Activated CD4-positive, alpha-beta memory T cell treated with anti-CD3 and anti-CD28 coated beads for 36 hours (primary cell): Measurements from ENCODE around the gene ARHGEF37. TPM values are rescaled to one million over a fixed set of nuclear protein-coding genes. Genes with fewer than 3 reads are reported as not detected.
"Not testable (repeated sequence)": the region's sequence is repeated elsewhere in the genome, so short reads cannot be mapped to it uniquely, and the experiment has no call there.

Experiments used
- CTCF ChIA-PET: fragments of 350-600 bp; sonication (Branson Sonifier 250); formaldehyde crosslinking; loops from one replicate; lab custom pipeline; 2021; ENCODE audit warnings: antibody characterized with exemption, inconsistent platforms; lab: Charles Lee
- POLR2A ChIA-PET: fragments of 350-600 bp; sonication (Branson Sonifier 250); formaldehyde crosslinking; loops from one replicate; lab custom pipeline; 2021; ENCODE audit warnings: antibody characterized with exemption; lab: Charles Lee
- DNase-seq: peaks from one replicate; pipeline ENCODE4 v3.0.0-alpha.2; 2020
- H3K27ac Mint-ChIP-seq: one replicate; pipeline ENCODE4 v1.8.0; 2021; ENCODE audit warnings: mixed read lengths
- H3K27me3 Mint-ChIP-seq: one replicate; pipeline ENCODE4 v1.8.0; 2021; ENCODE audit warnings: mixed read lengths
- H3K36me3 Mint-ChIP-seq: one replicate; pipeline ENCODE4 v1.8.0; 2021; ENCODE audit warnings: mixed read lengths
- H3K4me1 Mint-ChIP-seq: one replicate; pipeline ENCODE4 v1.8.0; 2021; ENCODE audit warnings: low read depth, mixed read lengths
- H3K4me3 Mint-ChIP-seq: one replicate; pipeline ENCODE4 v1.8.0; 2021; ENCODE audit warnings: mild to moderate bottlenecking, mixed read lengths
- H3K9me3 Mint-ChIP-seq: one replicate; pipeline ENCODE4 v1.8.0; 2021; ENCODE audit warnings: mixed read lengths
- intact Hi-C: fragments of 100-400 bp; cut with micrococcal nuclease; formaldehyde crosslinking; loops from one replicate; pipeline ENCODE4 v1.15.1; 2023
- total RNA-seq, 2 experiments: library from RNA; stranded (reverse); gene quantifications; one replicate each; pipeline ENCODE4 v1.2.3, GENCODE V29; 2021

The ARHGEF37 gene, protein sequence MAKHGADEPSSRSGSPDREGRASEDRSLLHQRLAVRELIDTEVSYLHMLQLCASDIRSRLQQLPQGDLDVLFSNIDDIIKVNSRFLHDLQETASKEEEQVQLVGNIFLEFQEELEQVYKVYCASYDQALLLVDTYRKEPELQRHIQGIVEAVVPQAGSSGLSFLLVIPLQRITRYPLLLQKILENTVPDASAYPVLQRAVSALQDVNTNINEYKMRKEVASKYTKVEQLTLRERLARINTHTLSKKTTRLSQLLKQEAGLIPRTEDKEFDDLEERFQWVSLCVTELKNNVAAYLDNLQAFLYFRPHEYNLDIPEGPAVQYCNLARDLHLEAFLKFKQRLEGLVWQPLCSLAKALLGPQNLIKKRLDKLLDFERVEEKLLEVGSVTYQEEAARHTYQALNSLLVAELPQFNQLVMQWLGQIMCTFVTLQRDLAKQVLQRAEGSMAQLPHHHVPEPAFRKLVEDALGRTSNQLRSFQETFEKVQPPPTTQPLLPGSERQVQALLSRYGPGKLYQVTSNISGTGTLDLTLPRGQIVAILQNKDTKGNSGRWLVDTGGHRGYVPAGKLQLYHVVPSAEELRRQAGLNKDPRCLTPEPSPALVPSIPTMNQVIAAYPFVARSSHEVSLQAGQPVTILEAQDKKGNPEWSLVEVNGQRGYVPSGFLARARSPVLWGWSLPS
- total RNA-seq = under 1 TPM; 0.69 to 0.77 TPM

DNA sequence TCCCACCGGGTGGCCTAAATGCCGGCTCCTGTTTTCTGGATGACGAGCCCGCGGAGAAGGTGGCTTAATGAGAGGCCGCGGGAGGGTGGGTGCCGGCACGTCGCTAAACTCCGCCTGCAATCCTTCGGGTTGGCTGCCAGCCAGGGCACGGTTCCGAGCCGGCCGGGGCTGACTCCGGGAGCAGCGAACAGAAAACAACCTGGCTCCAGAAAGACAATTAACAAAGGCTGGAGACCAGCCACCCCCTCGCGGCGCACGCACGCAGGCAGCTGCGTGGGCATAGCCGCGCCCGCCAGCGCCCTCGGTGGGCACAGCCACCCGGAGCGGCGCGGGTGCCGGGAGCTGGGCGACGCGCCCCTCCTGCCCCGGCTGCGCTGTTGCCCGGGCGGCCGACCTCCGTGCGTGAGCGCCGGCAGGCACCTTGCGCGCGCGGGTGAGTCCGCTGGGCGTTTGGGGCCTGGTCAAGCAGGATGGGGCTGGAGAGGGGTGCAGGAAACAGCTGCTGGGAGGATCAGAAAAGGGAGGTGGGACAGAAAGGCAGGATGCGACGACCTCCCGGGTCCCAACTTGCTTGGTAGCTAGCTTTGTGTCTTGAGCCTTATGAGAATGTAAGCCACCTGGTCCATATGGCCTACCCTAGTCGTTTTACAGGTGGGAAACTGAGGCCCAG, at the start of gene ARHGEF37:
TSS of gene ARHGEF37 (plus strand) at position 307 of the 670 bp plus-strand sequence. CDS start 16,272 bp downstream, outside the sequence.
- Mint-ChIP-seq H3K36me3 (no peaks in the 10 kb centered on the region), H3K27me3 (peaks cover 8% of the 10 kb centered on the region), H3K27ac (no peak within 1 kb of the TSS), H3K4me1 (peaks cover 17% of the 10 kb centered on the region), H3K9me3 (no peaks in the 10 kb centered on the region), H3K4me3 (peak within 1 kb of the TSS; percentile 70)
- intact Hi-C loops = no loop called here
- CTCF ChIA-PET = interaction anchor here (0.7 to 3.2 kb wide), 6 partner anchors 17 to 225 kb away, joined by 3 to 9 read pairs (median 4); no protein-coding TSS in a partner anchor
- POLR2A ChIA-PET = interaction anchor here (1.0 to 1.2 kb wide), 2 partner anchors 30 to 32 kb away, joined by 3 read pairs; partner anchors contain the start of gene CSNK1A1
- peak; percentile 55 for DNase-seq

DNA sequence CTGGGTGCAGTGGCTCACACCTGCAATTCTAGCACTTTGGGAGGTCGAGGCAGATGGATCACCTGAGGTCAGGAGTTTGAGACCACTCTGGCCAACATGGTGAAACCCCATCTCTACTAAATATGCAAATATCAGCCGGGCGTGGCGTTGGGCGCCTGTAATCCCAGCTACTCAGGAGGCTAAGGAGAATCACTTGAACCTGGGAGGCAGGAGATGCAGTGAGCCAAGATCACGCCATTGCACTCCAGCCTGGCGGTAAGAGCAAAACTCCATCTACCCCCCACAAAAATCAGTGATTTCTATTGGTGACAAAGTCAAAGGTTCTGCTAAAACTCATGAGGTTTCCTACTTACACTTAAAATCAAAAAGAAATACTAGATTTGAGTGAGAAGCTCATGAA, 48.9 kb upstream of the ARHGEF37 start:
- no peak for DNase-seq
- Mint-ChIP-seq H3K4me1 (peaks cover 81% of the 10 kb centered on the region), H3K36me3 (peaks cover 30% of the 10 kb centered on the region), H3K27ac (no peak overlapping the region), H3K9me3 (no peaks in the 10 kb centered on the region), H3K27me3 (no peaks in the 10 kb centered on the region), H3K4me3 (no peak overlapping the region)
- intact Hi-C loops = no loop called here
- POLR2A ChIA-PET = no interaction called here
- CTCF ChIA-PET = no interaction called here

DNA sequence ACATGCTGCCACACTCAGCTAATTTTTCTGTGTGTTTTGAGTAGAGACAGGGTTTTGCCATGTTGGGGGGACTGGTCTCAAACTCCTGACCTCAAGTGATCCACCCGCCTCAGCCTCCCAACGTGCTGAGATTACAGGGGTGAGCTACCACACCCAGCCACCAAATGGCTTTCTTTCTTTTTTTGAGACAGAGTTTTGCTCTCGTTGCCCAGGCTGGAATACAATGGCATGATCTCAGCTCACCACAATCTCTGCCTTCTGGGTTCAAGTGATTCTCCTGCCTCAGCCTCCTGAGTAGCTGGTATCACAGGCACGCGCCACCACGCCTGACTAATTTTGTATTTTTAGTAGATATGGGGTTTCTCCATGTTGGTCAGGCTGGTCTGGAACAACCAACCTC, 45.5 kb upstream of the ARHGEF37 start:
- peaks cover 41% of the 10 kb centered on the region for H3K36me3 Mint-ChIP-seq

DNA sequence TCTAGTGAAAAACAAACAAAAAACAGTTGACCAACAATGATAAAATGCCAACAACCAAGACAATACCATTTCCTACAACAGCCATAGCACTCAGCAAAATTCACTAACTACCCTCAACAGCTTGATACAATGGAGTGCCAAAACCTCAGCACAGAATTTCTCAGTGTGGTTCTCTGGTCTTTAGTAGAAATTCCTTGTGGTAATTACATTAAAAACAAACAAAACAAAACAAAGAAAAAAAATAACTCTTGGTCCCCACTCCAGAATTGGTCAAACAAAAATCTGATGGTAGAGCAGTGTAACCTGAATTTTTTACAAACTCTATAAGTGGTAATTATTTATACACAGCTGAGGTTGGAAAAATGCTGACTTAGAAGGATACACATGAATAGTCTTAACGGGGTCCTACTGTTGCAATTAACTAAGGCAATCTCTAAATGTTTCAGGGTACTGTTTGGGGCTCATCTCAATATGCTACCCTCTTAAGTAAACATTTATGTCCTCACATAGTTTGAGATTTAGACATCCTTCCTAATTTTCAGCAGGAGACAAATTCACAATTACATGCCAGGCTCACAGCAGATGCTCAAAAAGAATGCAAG, 43.8 kb upstream of the ARHGEF37 start:
- ChIA-PET POLR2A (no interaction called here), CTCF (interaction anchor here (1.1 kb wide), 1 partner anchor 166 kb away, joined by 3 read pairs; no protein-coding TSS in a partner anchor)
- Mint-ChIP-seq H3K4me3 (no peak overlapping the region), H3K27ac (no peak overlapping the region), H3K9me3 (no peaks in the 10 kb centered on the region), H3K4me1 (peaks cover 67% of the 10 kb centered on the region), H3K36me3 (peaks cover 47% of the 10 kb centered on the region), H3K27me3 (no peaks in the 10 kb centered on the region)
- intact Hi-C loops = no loop called here
- no peak for DNase-seq

More for the DNA sequence above, 45.5 kb upstream of the ARHGEF37 start:
- H3K4me1 Mint-ChIP-seq = peaks cover 69% of the 10 kb centered on the region
- ChIA-PET CTCF (interaction anchor here (0.9 kb wide), 1 partner anchor 15 kb away, joined by 3 read pairs; the partner anchor contains the start of gene CSNK1A1), POLR2A (interaction anchor here (1.0 kb wide), 1 partner anchor 14 kb away, joined by 3 read pairs; no protein-coding TSS in a partner anchor)
- intact Hi-C loops, H3K9me3 Mint-ChIP-seq, H3K27me3 Mint-ChIP-seq, H3K4me3 Mint-ChIP-seq, H3K27ac Mint-ChIP-seq: not testable (repeated sequence)
- peak; percentile 24 for DNase-seq

DNA sequence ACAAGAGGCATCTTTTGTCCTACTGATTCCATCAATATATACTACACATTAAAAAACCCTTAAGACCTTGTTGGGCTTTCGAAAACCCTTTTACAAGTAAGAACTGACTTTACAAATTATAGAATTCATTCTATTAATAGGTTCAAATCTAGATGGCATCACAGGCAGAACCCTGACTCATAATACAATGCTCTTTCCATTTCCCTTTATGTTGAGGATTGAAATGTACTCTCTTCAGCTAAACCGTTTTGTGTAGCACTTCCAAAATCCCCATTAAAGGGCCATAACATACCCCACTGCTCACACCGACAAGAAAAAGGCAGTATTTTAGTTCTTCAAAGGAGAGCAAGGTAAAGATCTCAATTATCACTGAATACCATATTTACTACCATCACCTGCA, 41.2 kb upstream of the ARHGEF37 start:
- H3K27ac Mint-ChIP-seq = peak overlapping the region; percentile 57
- H3K4me3 Mint-ChIP-seq = peak overlapping the region; percentile 14
- ChIA-PET POLR2A (interaction anchor here (0.8 kb wide), 1 partner anchor 92 kb away, joined by 3 read pairs; no protein-coding TSS in a partner anchor), CTCF (no interaction called here)
- H3K4me1 Mint-ChIP-seq = peaks cover 71% of the 10 kb centered on the region
- H3K36me3 Mint-ChIP-seq = peaks cover 41% of the 10 kb centered on the region
- no peaks in the 10 kb centered on the region for H3K9me3 Mint-ChIP-seq
- H3K27me3 Mint-ChIP-seq = no peaks in the 10 kb centered on the region
- DNase-seq = no peak
- intact Hi-C loops = loop anchor here (5.0 kb wide), 1 partner anchor 48 kb away; no protein-coding TSS in a partner anchor

DNA sequence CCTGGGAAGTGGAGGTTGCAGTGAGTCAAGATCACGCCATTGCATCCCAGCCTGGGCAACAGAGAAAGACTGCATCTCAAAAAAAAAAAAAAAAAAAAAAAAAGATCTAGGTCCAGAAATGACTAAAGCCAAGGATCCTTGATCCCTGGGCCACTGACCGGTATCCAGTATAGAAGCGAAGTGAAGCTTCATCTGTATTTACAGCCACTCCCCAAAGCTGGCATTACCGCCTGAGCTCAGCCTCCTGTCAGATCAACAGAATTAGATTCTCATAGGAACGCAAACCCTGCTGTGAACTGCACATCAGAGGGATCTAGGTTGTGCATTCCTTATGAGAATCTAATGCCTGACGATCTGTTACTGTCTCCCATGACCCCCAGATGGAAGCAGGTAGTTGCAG, 39.4 kb upstream of the ARHGEF37 start:
- ChIA-PET CTCF (interaction anchor here (1.3 kb wide), 1 partner anchor 14 kb away, joined by 3 read pairs; no protein-coding TSS in a partner anchor), POLR2A (interaction anchor here (0.6 kb wide), 1 partner anchor 102 kb away, joined by 5 read pairs; no protein-coding TSS in a partner anchor)
- no peak overlapping the region for H3K4me3 Mint-ChIP-seq
- H3K36me3 Mint-ChIP-seq = peaks cover 47% of the 10 kb centered on the region
- DNase-seq = no peak
- intact Hi-C loops = loop anchor here (5.0 kb wide), 1 partner anchor 50 kb away; no protein-coding TSS in a partner anchor
- no peaks in the 10 kb centered on the region for H3K9me3 Mint-ChIP-seq
- H3K27me3 Mint-ChIP-seq = no peaks in the 10 kb centered on the region
- peaks cover 71% of the 10 kb centered on the region for H3K4me1 Mint-ChIP-seq
- H3K27ac Mint-ChIP-seq = no peak overlapping the region

DNA sequence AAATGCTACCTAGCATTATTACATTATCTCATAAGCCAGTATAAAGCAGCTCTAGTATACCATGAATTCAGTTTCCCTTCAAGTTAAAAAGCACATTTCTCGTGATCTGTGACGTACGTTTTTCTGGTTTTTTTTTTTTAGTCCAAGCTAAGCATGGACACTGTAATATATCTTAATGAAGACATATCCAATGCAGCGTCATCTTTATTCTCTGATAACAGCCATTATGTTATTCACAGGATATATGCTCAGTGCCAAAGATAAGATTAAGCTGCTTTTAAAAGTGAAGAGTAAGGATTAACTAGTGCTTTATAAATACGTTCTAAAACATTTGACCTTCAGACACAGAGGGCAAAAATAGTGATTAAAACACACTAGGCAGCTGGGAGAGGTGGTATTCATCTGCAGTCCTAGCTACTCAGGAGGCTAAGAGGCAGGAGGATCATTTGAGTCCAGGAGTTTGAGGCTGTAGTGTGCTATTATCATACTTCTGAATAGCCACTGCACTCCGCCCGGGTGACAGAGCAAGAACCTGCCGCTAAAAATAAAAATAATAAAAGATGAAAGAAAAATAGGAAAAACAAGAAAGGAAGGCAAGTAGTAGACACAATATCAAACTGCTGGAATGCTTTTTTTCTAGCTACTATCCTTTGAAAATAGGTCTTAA, 37.8 kb upstream of the ARHGEF37 start:
- H3K9me3 Mint-ChIP-seq = no peaks in the 10 kb centered on the region
- CTCF ChIA-PET = interaction anchor here (1.6 kb wide), 1 partner anchor 8 kb away, joined by 4 read pairs; the partner anchor contains the start of gene CSNK1A1
- H3K27ac Mint-ChIP-seq = no peak overlapping the region
- peaks cover 77% of the 10 kb centered on the region for H3K4me1 Mint-ChIP-seq
- H3K36me3 Mint-ChIP-seq = peaks cover 47% of the 10 kb centered on the region
- H3K4me3 Mint-ChIP-seq = no peak overlapping the region
- no peak for DNase-seq
- intact Hi-C loops = loop anchor here (5.0 kb wide), 1 partner anchor 51 kb away; no protein-coding TSS in a partner anchor
- no peaks in the 10 kb centered on the region for H3K27me3 Mint-ChIP-seq
- POLR2A ChIA-PET = interaction anchor here (1.4 kb wide), 1 partner anchor 16 kb away, joined by 3 read pairs; no protein-coding TSS in a partner anchor

DNA sequence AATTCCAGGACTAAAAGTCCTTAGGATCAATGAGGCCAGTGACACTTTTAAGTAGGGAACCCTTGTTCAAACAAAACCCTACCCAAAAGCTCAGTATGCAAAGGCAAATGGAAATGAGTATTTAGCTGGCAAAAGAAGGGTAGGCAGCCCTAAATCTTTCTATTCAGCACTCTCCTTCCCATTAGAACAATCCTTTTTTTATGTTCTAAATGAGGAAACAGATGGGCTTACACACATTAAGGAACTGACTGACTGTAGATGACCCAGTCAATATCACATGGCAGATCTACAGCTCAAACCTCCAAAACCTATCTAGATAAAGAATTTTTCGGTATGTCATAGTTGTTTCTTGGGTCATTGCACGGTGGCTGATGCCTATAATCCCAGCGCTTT, 37.3 kb upstream of the ARHGEF37 start:
- ChIA-PET POLR2A (interaction anchor here (1.4 kb wide), 1 partner anchor 16 kb away, joined by 3 read pairs; no protein-coding TSS in a partner anchor), CTCF (interaction anchor here (1.6 kb wide), 1 partner anchor 8 kb away, joined by 4 read pairs; the partner anchor contains the start of gene CSNK1A1)
- no peaks in the 10 kb centered on the region for H3K9me3 Mint-ChIP-seq
- peaks cover 51% of the 10 kb centered on the region for H3K36me3 Mint-ChIP-seq
- no peak for DNase-seq
- no peak overlapping the region for H3K27ac Mint-ChIP-seq
- peaks cover 80% of the 10 kb centered on the region for H3K4me1 Mint-ChIP-seq
- intact Hi-C loops = loop anchor here (5.0 kb wide), 1 partner anchor 52 kb away; no protein-coding TSS in a partner anchor
- H3K27me3 Mint-ChIP-seq = no peaks in the 10 kb centered on the region
- H3K4me3 Mint-ChIP-seq = no peak overlapping the region

DNA sequence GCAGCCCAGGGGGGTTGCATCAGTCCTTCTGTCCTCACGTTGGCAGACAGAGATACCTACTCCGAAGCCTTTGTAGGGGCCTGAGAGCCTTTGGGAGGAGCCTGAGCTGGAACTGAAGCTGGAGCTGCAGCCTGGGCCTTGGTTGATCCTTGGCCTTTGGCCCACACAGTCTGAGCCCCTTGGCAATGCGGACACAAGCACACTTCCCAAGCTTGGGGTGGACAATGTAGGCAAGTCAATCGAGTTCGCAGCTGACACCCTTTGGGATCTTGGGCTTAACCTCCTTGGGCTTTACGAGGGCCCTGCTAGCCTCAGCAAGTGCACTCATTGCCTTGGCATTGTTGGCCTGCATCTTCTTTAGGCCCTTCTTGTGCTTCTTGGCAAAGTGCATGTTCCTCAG, 36.0 kb upstream of the ARHGEF37 start:
- Mint-ChIP-seq H3K4me1 (peaks cover 73% of the 10 kb centered on the region), H3K27me3 (no peaks in the 10 kb centered on the region), H3K9me3 (no peaks in the 10 kb centered on the region), H3K27ac (no peak overlapping the region), H3K36me3 (peaks cover 57% of the 10 kb centered on the region), H3K4me3 (no peak overlapping the region)
- intact Hi-C loops = no loop called here
- no peak for DNase-seq
- ChIA-PET CTCF (no interaction called here), POLR2A (interaction anchor here (0.7 kb wide), 1 partner anchor 25 kb away, joined by 3 read pairs; no protein-coding TSS in a partner anchor)

DNA sequence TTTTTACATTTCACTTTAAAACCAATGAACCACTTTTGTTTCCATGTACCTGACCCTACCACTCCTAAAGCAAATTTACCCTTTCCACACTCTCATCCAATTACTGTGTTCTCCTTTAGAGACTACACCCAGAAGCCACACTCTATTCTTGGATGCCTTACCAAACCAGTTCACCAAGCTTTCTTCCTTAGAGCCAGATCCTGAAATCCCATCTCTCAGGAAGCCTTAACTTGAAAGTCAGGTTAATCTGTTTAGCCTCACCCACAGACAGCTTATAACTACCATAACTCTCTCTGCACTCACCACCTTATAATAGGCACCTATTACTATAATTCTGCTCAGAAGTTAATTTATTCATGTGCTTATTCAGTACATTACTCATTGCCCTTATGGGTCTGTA, 34.3 kb upstream of the ARHGEF37 start:
- Mint-ChIP-seq H3K9me3 (no peaks in the 10 kb centered on the region), H3K27me3 (no peaks in the 10 kb centered on the region), H3K4me3 (peak overlapping the region; percentile 43), H3K27ac (peak overlapping the region; percentile 47), H3K4me1 (peaks cover 67% of the 10 kb centered on the region), H3K36me3 (peaks cover 59% of the 10 kb centered on the region)
- CTCF ChIA-PET = interaction anchor here (0.6 to 1.1 kb wide), 4 partner anchors 18 to 111 kb away, joined by 4 read pairs; no protein-coding TSS in a partner anchor
- DNase-seq = no peak
- POLR2A ChIA-PET = no interaction called here
- intact Hi-C loops = no loop called here
